Mucosa of descending colon (tissue), 3 donors: ENCODE measurements around the gene CRYBB3. TPM values are rescaled to one million over a fixed set of nuclear protein-coding genes. Genes with fewer than 3 reads are reported as not detected.
"Not testable (repeated sequence)": the region's sequence is repeated elsewhere in the genome, so short reads cannot be mapped to it uniquely, and the experiment has no call there.

ENCODE experiments used
- ATAC-seq: fragments of 200-7000 bp; cut with Tn5 transposase; one replicate; pipeline ENCODE4 v1.9.1; 2020; ENCODE audit warnings: mild to moderate bottlenecking, moderate library complexity
- DNase-seq, 3 donors: peaks; one replicate each; pipeline ENCODE4 v3.0.0-alpha.2; 2020
- H3K36me3 ChIP-seq: fragments of 200-600 bp; one replicate; pipeline ENCODE4 v1.8.0; 2021; ENCODE audit warnings: low read depth, mild to moderate bottlenecking
- H3K4me1 ChIP-seq: fragments of 200-600 bp; one replicate; pipeline ENCODE4 v1.8.0; 2021; ENCODE audit warnings: low read depth, mild to moderate bottlenecking
- H3K4me3 ChIP-seq: fragments of 200-600 bp; one replicate; pipeline ENCODE4 v1.8.0; 2021; ENCODE audit warnings: mild to moderate bottlenecking
- H3K9me3 ChIP-seq: fragments of 200-600 bp; one replicate; pipeline ENCODE4 v1.8.0; 2021; ENCODE audit warnings: mild to moderate bottlenecking
- CTCF ChIP-seq: fragments of 200-600 bp; IDR thresholded peaks from one replicate; pipeline ENCODE4 v1.8.0; 2022; ENCODE audit warnings: antibody characterized with exemption, mild to moderate bottlenecking
- intact Hi-C, 2 donors: fragments of 100-400 bp; cut with DNase I in 1 of 2; cut with micrococcal nuclease in 1 of 2; formaldehyde crosslinking; loops; one replicate each; pipeline versions ENCODE4 v1.11.0 to v1.11.1; 2022; cut with DNase I, micrococcal nuclease
- total RNA-seq, 3 donors: library from RNA; stranded (reverse); fragmentation: NEBNext Ultra II Directional in 2 of 3; extraction: Animal tissue kit (Norgen Biotek cat#: 25700) in 2 of 3; gene quantifications; one replicate each; pipeline versions ENCODE4 v1.2.1 to v1.2.4, GENCODE V29; 2021 to 2023
- donor health status: DM: no; HTN: no; CAD: no; lungs with moderate emphysema.
- donor health status: DM: no; HTN: no; CAD: no.
- donor health status: DM: no; HTN: yes; CAD: no.

The CRYBB3 gene
- total RNA-seq, 3 donors from 2014 or later: 0.82 to 2.9 (median 0.82) TPM

- TF ChIP-seq CTCF: no peak
- H3K36me3 ChIP-seq: no peaks in the 10 kb centered on the region
- no peak overlapping the region for H3K4me3 ChIP-seq
- H3K4me1 ChIP-seq: no peaks in the 10 kb centered on the region
- H3K9me3 ChIP-seq: no peaks in the 10 kb centered on the region
- DNase-seq: no peak
- intact Hi-C loops: no loop called here
- ATAC-seq: no peak
These were observed 2.3 kb upstream of the CRYBB3 start for GRCh38 chr22:25197340-25197739.

- ATAC-seq: peak; percentile 20
- no peak for TF ChIP-seq CTCF
- no peak for DNase-seq
- H3K9me3 ChIP-seq: no peaks in the 10 kb centered on the region
- H3K4me1 ChIP-seq: no peaks in the 10 kb centered on the region
- no peaks in the 10 kb centered on the region for H3K36me3 ChIP-seq
- intact Hi-C loops: no loop called here
- no peak overlapping the region for H3K4me3 ChIP-seq
These were observed 1.3 kb downstream of the CRYBB3 start for GRCh38 chr22:25200967-25201366.

- intact Hi-C loops: no loop called here
- Histone ChIP-seq H3K36me3 (no peaks in the 10 kb centered on the region), H3K4me3 (no peak overlapping the region), H3K4me1 (no peaks in the 10 kb centered on the region), H3K9me3 (no peaks in the 10 kb centered on the region)
- TF ChIP-seq CTCF: no peak
- DNase-seq (no peak), ATAC-seq (no peak)
These were observed 2.1 kb downstream of the CRYBB3 start for GRCh38 chr22:25201557-25202273.

- peak; percentile 83 for TF ChIP-seq CTCF
- Histone ChIP-seq H3K36me3 (no peaks in the 10 kb centered on the region), H3K4me1 (no peaks in the 10 kb centered on the region), H3K4me3 (no peak overlapping the region), H3K9me3 (no peaks in the 10 kb centered on the region)
- ATAC-seq (peak; percentile 80), DNase-seq (peak in 2 of 3 donors; percentile 56 to 68)
- intact Hi-C loops: no loop called here
These were observed 2.7 kb downstream of the CRYBB3 start for GRCh38 chr22:25202290-25202921.

GRCh38 chr22:25203082-25203481 is 3.4 kb downstream of the CRYBB3 start:
- Histone ChIP-seq H3K4me3 (no peak overlapping the region), H3K9me3 (no peaks in the 10 kb centered on the region), H3K36me3 (no peaks in the 10 kb centered on the region), H3K4me1 (no peaks in the 10 kb centered on the region)
- TF ChIP-seq CTCF: no peak
- DNase-seq: no peak
- no peak for ATAC-seq
- intact Hi-C loops: no loop called here

GRCh38 chr22:25204547-25204946 is 4.9 kb downstream of the CRYBB3 start:
- intact Hi-C loops: not testable (repeated sequence)

More at GRCh38 chr22:25204547-25204946, 4.9 kb downstream of the CRYBB3 start:
- H3K36me3 ChIP-seq, H3K4me1 ChIP-seq, H3K4me3 ChIP-seq, H3K9me3 ChIP-seq, DNase-seq, ATAC-seq: not testable (repeated sequence)
